ENCODE measurements around the gene OSMR.
A peak's percentile ranks its signal among the peaks of the same experiment; 100 is the strongest.

Gene OSMR

DNA sequence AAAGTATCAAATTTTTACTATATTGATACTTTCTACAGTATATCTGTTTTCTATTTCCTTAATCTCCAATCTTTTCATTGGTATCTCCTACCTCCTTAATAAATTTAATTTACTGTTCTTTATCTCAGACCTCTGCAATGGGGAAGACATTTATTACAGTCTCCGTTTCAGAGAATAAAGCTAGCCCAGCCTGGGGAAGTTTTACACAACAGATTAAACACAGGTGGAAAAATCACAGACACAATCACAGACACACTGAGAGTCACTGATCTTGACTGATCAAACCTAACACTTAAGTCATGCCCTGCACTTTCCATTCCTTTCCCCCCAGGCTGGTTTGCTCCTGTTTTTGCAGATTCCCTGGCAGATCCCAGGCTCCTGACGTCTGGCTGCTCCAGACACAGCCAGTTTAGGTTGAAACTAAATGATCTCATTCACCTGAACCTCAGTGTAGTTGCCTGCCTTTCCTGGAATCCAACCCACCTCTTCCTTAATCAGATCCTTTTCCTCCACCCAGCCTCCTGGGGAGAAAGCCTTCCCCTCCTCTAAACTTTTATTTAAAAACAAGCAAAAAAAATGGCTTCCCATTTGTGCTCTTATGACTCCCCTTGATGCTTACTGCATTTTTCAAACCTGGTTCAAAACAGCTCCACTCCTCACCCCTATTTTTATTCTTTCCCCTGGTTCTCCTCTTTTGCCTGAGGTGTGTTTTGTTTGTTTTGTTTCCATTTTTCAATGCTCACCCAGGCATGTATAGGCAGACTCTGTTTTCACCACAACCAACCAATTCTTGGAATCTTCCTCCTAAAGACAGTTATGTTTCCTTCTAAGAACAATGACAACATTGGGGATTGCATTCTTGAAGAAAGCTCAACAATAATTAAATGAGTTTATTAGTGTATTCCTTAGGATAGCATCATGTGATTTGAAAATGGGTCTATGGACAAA, 29.5 kb upstream of the OSMR start:
- DNase-seq, result no peak
- H3K9me3 Mint-ChIP-seq, result no peaks in the 10 kb centered on the region
- no peaks in the 10 kb centered on the region for H3K36me3 Mint-ChIP-seq (ENCODE audit: insufficient read depth)
- H3K4me3 Mint-ChIP-seq, result no peak overlapping the region
- no peak for ATAC-seq (replicated peaks)
- peaks cover 47 to 60% of the 10 kb centered on the region in 2 donors for H3K27me3 Mint-ChIP-seq
- H3K4me1 Mint-ChIP-seq (ENCODE audit: low read depth in 2 of 2), result no peaks in the 10 kb centered on the region
- H3K27ac Mint-ChIP-seq, result peak overlapping the region in 1 of 2 donors; percentile 9

DNA sequence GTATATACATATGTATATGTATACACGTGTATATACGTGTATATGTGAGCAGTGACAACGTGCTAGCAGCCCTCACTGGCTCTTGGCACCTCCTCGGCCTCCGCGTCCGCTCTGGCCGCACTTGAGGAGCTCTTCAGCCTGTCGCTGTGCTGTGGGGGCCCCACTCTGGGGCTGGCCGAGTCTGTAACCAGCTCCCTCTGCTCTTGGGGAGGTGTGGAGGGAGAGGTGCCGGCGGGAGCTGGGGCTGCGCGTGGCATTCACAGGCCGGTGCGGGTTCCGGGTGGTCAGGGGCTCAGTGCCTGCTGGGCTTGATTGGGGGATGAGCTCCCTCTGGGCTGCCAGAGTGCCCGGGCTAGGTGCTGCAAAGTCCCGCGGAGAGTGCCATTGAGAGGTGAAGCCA, 24.1 kb upstream of the OSMR start:
- Mint-ChIP-seq H3K4me3 (no peak overlapping the region), H3K27ac (no peak overlapping the region), H3K9me3 (peaks cover 0 to 2% of the 10 kb centered on the region in 2 donors), H3K27me3 (peaks cover 20 to 26% of the 10 kb centered on the region in 2 donors), H3K36me3 (ENCODE audit: insufficient read depth) (no peaks in the 10 kb centered on the region), H3K4me1 (ENCODE audit: low read depth in 2 of 2) (no peaks in the 10 kb centered on the region)
- DNase-seq (no peak), ATAC-seq (replicated peaks) (no peak)

DNA sequence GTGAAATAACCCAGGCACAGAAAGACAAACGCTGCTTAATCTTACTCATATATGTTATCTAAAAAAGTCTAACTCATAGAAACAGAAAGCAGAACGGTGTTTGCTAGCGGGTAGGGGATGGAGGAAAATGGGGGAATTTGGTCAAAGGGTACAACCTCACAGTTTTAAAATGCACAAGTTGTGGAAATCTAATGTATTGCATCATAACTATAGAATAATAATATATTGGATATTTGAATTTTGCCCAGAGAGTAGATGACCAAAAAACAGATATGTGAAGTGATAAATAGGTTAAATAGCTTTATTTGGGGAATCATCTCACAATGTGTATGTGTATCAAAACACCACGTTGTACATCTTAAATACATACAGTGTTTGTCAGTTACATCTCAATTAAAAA, 22.3 kb upstream of the OSMR start:
- H3K36me3 Mint-ChIP-seq (ENCODE audit: insufficient read depth), result no peaks in the 10 kb centered on the region
- no peaks in the 10 kb centered on the region for H3K4me1 Mint-ChIP-seq (ENCODE audit: low read depth in 2 of 2)
- peaks cover 22 to 23% of the 10 kb centered on the region in 2 donors for H3K27me3 Mint-ChIP-seq
- ATAC-seq (replicated peaks) (no peak), DNase-seq (no peak)
- H3K4me3 Mint-ChIP-seq, result no peak overlapping the region
- H3K9me3 Mint-ChIP-seq, result peaks cover 0 to 2% of the 10 kb centered on the region in 2 donors
- no peak overlapping the region for H3K27ac Mint-ChIP-seq

DNA sequence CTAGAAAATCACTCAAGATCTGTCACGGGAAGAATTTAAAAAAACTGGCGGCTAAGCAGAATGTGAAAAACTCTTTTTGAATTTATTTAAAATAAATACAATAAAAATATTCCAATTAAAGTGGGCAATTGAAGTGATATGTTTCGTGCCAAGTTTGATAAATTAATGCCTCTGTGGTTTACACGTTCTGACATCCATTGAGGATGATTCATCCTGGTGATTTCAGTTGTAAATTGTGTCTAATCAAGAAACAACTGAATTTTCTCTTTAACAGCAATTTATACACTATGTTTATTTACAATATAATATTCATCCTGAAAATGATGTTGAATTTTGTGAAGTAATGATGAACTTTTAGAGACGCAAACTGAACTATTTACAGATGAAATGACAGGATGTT, 21.0 kb upstream of the OSMR start:
- ATAC-seq (replicated peaks) (no peak), DNase-seq (no peak)
- H3K36me3 Mint-ChIP-seq (ENCODE audit: insufficient read depth), result no peaks in the 10 kb centered on the region
- H3K27me3 Mint-ChIP-seq, result peaks cover 30 to 32% of the 10 kb centered on the region in 2 donors
- no peaks in the 10 kb centered on the region for H3K4me1 Mint-ChIP-seq (ENCODE audit: low read depth in 2 of 2)
- H3K27ac Mint-ChIP-seq, result no peak overlapping the region
- no peak overlapping the region for H3K4me3 Mint-ChIP-seq
- peaks cover 0 to 2% of the 10 kb centered on the region in 2 donors for H3K9me3 Mint-ChIP-seq

DNA sequence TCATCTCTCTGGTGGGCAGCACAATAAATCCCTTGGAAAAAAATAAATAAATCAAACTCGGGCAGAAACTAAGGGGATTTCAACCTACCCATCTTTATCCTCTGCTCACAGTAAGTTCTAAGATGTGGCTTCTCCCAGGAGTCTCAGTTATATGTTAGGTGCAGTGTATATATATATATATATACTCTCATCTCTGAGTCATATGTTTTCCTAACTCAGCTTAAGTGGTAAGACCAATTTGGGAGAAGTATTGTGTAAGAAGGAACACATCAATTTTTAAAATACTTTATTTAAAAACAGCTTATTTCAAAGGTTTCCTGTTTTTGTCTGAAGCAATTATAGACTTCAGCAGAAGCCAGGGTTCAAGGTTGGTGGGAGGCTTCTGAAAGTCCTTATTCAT, 20.3 kb upstream of the OSMR start:
- Mint-ChIP-seq H3K4me3 (no peak overlapping the region), H3K27ac (no peak overlapping the region), H3K36me3 (ENCODE audit: insufficient read depth) (no peaks in the 10 kb centered on the region), H3K4me1 (ENCODE audit: low read depth in 2 of 2) (no peaks in the 10 kb centered on the region), H3K27me3 (peaks cover 31 to 32% of the 10 kb centered on the region in 2 donors), H3K9me3 (peaks cover 0 to 2% of the 10 kb centered on the region in 2 donors)
- ATAC-seq (replicated peaks) (no peak), DNase-seq (no peak)

DNA sequence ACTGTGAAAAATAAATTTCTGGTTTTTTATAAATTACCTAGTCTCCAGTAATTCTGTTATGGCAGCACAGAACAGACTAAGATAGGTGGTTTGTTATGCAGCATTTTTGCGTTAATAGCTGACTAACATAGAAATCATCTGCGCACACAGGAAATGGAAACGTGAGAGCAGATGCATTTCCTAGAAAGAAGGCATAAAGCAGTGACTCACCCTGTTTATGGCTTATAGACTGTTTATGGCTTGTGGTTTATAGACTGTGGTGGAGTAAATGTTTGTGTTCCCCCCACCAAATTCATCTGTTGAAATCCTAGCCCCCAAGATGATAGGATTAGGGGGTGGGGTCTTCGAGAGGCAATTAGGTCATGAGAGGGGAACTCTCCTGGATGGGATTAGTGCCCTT, 18.3 kb upstream of the OSMR start:
- H3K27ac Mint-ChIP-seq, result no peak overlapping the region
- H3K4me3 Mint-ChIP-seq, result no peak overlapping the region
- H3K36me3 Mint-ChIP-seq (ENCODE audit: insufficient read depth), result peaks cover 4% of the 10 kb centered on the region
- H3K9me3 Mint-ChIP-seq, result peaks cover 0 to 2% of the 10 kb centered on the region in 2 donors
- ATAC-seq (replicated peaks) (no peak), DNase-seq (no peak)
- peaks cover 0 to 3% of the 10 kb centered on the region in 2 donors for H3K4me1 Mint-ChIP-seq (ENCODE audit: low read depth in 2 of 2)
- H3K27me3 Mint-ChIP-seq, result peaks cover 31 to 32% of the 10 kb centered on the region in 2 donors

DNA sequence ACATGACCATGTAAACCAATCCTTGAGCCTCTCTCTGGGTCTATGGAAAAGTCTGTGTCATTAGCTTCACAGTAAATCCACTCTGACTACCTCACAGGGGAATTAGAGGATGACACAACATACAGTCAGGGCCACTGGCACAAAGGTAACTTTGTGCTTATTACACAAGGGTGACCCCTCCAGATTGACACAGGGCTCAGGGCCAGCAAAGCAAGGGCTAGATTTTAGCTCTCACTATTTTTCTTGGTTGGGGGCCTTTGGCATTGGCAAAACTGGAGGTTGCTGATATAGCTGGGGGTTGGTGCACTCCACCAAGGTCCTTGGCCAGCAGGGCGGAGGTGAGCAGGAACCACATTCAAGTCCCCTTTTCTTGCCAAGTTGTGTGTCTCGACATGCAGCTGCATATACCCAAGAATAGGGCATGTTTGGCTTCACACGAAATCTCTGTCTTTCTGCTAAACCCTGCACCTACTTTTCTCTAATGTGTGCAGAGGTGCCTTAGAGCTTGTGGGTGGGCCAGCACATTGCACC, 15.2 kb upstream of the OSMR start:
- Mint-ChIP-seq H3K4me1 (ENCODE audit: low read depth in 2 of 2) (peaks cover 0 to 3% of the 10 kb centered on the region in 2 donors), H3K27me3 (peaks cover 31 to 35% of the 10 kb centered on the region in 2 donors), H3K4me3 (no peak overlapping the region), H3K36me3 (ENCODE audit: insufficient read depth) (peaks cover 4% of the 10 kb centered on the region), H3K27ac (no peak overlapping the region), H3K9me3 (peaks cover 0 to 2% of the 10 kb centered on the region in 2 donors)
- DNase-seq (no peak), ATAC-seq (replicated peaks) (no peak)

DNA sequence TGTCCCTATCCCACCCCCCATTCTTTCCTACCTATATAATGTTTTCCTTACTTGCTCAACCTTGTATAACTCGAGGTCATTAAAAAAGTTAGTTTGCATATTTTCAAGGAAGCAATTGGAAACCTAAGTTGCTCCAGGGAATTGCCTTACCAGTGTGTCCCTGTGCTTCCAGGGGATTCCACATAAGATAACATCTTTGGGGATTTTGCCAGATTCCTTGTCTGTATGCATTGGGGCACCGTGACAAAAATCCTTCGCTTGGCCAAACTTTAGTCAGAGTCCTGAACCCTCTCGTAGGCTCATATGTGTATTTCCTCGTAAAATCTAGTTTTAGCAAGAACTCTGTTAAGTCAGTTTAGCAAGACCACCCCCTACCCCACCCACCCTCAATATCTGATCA, 14.7 kb upstream of the OSMR start:
- no peak overlapping the region for H3K4me3 Mint-ChIP-seq
- ATAC-seq (replicated peaks) (no peak), DNase-seq (no peak)
- no peak overlapping the region for H3K27ac Mint-ChIP-seq
- H3K27me3 Mint-ChIP-seq, result peaks cover 36 to 38% of the 10 kb centered on the region in 2 donors
- H3K4me1 Mint-ChIP-seq (ENCODE audit: low read depth in 2 of 2), result peaks cover 0 to 3% of the 10 kb centered on the region in 2 donors
- peaks cover 0 to 2% of the 10 kb centered on the region in 2 donors for H3K9me3 Mint-ChIP-seq
- peaks cover 4% of the 10 kb centered on the region for H3K36me3 Mint-ChIP-seq (ENCODE audit: insufficient read depth)

DNA sequence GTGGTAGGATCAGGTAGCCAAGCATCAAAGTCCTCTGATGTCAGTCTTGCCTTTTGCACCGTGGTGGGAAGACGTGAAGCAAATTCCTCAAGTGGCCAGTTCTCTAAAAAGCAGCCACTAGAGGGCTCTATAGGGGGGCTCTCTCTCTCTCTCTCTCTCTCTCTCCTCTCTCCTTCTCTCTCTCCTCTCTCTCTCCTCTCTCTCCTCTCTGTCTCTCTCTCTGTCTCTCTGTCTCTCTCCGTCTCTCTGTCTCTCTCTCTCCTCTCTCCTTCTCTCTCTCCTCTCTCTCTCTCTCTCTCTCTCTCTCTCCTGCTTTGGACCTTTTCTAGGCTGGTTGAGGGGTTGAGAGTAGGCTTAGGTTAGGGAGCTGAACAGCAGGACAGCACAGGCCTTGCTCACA, 13.9 kb upstream of the OSMR start:
- Mint-ChIP-seq H3K4me3 (no peak overlapping the region), H3K36me3 (ENCODE audit: insufficient read depth) (peaks cover 4% of the 10 kb centered on the region), H3K27me3 (peaks cover 32 to 34% of the 10 kb centered on the region in 2 donors), H3K4me1 (ENCODE audit: low read depth in 2 of 2) (peaks cover 0 to 3% of the 10 kb centered on the region in 2 donors), H3K27ac (no peak overlapping the region), H3K9me3 (peaks cover 0 to 2% of the 10 kb centered on the region in 2 donors)
- no peak for DNase-seq
- no peak for ATAC-seq (replicated peaks)

DNA sequence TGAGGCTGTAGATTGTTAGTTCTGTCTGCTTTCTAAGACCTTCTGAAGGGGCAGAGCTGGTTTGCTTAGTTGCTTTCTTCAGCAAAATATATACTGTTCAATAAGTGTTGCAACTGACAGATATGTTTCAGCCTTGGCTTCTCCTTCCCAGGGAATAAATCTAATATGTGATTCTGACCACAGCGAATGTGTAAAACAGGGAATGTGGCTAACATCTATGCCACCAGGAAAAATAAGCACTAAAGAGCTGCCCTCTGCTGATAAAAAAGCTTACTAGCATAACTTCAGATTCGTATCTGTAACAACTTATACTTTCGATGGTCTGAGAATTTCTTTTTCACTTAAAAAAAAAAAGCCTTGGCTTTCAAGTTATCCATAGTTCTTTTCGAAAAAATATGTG, 13.0 kb upstream of the OSMR start:
- H3K4me1 Mint-ChIP-seq (ENCODE audit: low read depth in 2 of 2), result peaks cover 0 to 3% of the 10 kb centered on the region in 2 donors
- no peak for ATAC-seq (replicated peaks)
- H3K36me3 Mint-ChIP-seq (ENCODE audit: insufficient read depth), result peaks cover 4% of the 10 kb centered on the region
- H3K9me3 Mint-ChIP-seq, result peaks cover 0 to 2% of the 10 kb centered on the region in 2 donors
- DNase-seq, result no peak
- H3K27me3 Mint-ChIP-seq, result peaks cover 31 to 35% of the 10 kb centered on the region in 2 donors
- no peak overlapping the region for H3K27ac Mint-ChIP-seq
- H3K4me3 Mint-ChIP-seq, result no peak overlapping the region

DNA sequence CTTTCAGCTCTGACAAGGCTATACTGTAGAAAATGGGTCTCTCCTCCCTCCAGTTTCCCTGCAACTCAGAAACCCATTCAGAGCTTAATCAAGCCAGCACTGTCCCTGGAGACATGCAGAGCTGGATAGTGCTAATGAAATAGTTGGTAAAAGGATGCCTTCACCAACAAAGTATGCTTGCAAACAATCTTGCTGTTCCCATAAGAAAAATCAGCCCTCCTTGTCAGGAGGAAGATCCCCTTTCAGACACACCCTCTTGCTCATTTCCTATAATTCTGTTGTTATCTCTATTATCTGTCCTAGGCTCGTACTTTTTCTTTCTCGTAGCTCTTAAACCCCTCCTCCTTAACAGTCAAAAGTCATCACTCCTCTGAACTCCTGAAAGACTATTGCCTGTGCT, 9.9 kb upstream of the OSMR start:
- H3K4me3 Mint-ChIP-seq, result no peak overlapping the region
- DNase-seq, result no peak
- no peak overlapping the region for H3K27ac Mint-ChIP-seq
- peaks cover 4% of the 10 kb centered on the region for H3K36me3 Mint-ChIP-seq (ENCODE audit: insufficient read depth)
- H3K4me1 Mint-ChIP-seq (ENCODE audit: low read depth in 2 of 2), result peaks cover 0 to 3% of the 10 kb centered on the region in 2 donors
- ATAC-seq (replicated peaks), result no peak
- peaks cover 21 to 32% of the 10 kb centered on the region in 2 donors for H3K27me3 Mint-ChIP-seq
- peaks cover 0 to 2% of the 10 kb centered on the region in 2 donors for H3K9me3 Mint-ChIP-seq

DNA sequence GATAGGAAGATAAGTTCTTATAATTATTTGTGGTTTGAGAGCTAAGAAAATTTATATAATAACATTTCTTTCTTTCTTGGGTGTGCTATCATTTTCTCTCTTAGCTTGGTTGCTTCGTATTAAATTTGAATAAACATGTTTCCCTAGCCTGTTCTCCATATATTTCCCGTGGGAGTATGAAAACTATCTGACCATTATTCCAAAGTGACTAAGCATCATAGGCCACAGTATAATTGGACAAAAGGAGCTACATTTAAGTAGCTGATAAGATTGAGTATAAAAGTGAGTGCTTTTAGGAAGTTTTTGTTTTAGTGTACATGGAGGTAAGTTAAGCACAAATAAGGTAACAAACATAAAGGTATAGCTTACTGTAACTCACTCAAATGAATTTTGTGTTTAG, 8.4 kb upstream of the OSMR start:
- H3K36me3 Mint-ChIP-seq (ENCODE audit: insufficient read depth), result no peaks in the 10 kb centered on the region
- H3K27me3 Mint-ChIP-seq, result peaks cover 27 to 38% of the 10 kb centered on the region in 2 donors
- H3K4me1 Mint-ChIP-seq (ENCODE audit: low read depth in 2 of 2), result no peaks in the 10 kb centered on the region
- H3K9me3 Mint-ChIP-seq, result no peaks in the 10 kb centered on the region
- no peak for DNase-seq
- no peak for ATAC-seq (replicated peaks)
- no peak overlapping the region for H3K27ac Mint-ChIP-seq
- H3K4me3 Mint-ChIP-seq, result no peak overlapping the region

DNA sequence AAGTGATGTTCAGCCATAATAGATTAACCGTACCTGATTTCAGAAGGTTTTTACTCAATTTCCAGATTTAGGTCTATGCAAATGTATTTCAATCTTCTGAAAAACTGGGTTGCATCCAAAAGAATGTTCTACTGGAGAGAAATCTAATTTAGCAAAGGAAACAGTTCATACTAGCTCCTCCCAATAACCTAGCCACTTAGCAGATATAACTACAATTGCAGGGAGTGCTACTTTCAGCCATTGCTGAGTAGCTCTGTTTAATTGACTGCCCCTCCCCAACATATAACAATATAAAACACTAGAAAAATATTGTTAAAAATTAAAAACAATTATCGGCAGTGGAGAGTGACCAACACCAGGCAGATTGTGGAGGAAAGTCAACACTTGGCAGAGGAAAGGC, 7.9 kb upstream of the OSMR start:
- H3K27me3 Mint-ChIP-seq, result peaks cover 32 to 43% of the 10 kb centered on the region in 2 donors
- no peak overlapping the region for H3K4me3 Mint-ChIP-seq
- no peaks in the 10 kb centered on the region for H3K4me1 Mint-ChIP-seq (ENCODE audit: low read depth in 2 of 2)
- peaks cover 0 to 2% of the 10 kb centered on the region in 2 donors for H3K9me3 Mint-ChIP-seq
- ATAC-seq (replicated peaks) (no peak), DNase-seq (no peak)
- no peaks in the 10 kb centered on the region for H3K36me3 Mint-ChIP-seq (ENCODE audit: insufficient read depth)
- H3K27ac Mint-ChIP-seq, result no peak overlapping the region

DNA sequence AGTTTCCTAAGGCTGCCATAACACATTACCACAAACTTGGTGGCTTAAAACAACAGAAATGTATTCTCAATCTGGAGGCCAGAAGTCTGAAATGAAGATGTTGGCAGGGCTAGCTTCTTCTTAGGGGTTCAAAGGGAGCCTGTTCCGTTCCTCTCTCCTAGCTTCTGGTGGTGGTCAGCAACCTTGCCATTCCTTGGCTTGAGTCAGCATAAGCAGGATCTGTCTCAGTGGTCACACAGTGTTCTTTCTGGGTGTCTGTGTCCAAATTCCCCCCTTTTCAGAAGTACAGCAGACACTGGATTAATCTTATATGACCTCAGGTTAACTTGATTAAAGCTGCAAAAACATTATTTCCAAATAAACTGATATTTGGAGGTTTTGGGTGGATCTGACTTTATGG, 2.1 kb upstream of the OSMR start:
- DNase-seq (no peak), ATAC-seq (replicated peaks) (no peak)
- Mint-ChIP-seq H3K36me3 (ENCODE audit: insufficient read depth) (no peaks in the 10 kb centered on the region), H3K4me1 (ENCODE audit: low read depth in 2 of 2) (peaks cover 5 to 7% of the 10 kb centered on the region in 2 donors), H3K27me3 (peaks cover 54 to 67% of the 10 kb centered on the region in 2 donors), H3K27ac (no peak overlapping the region), H3K4me3 (no peak overlapping the region), H3K9me3 (peaks cover 0 to 2% of the 10 kb centered on the region in 2 donors)

Measured in effector memory CD8-positive, alpha-beta T cell (primary cell).